AG04450 (cell line): Measurements from ENCODE around the gene CEBPB. TPM values are rescaled to one million over a fixed set of nuclear protein-coding genes. Genes with fewer than 3 reads are reported as not detected.

Source experiments
- CTCF ChIA-PET: fragments of 300-600, 350-600 bp; formaldehyde crosslinking; extraction: SDS; loops from one replicate; lab custom pipeline; 2022; ENCODE audit warnings: antibody characterized with exemption, inconsistent platforms; lab: Charles Lee
- POLR2A ChIA-PET: fragments of 350-600 bp; formaldehyde crosslinking; extraction: SDS; loops from one replicate; lab custom pipeline; 2021; ENCODE audit warnings: antibody characterized with exemption, inconsistent platforms; lab: Yijun Ruan, JAX
- DNase-seq: peaks from one replicate; pipeline ENCODE4 v3.0.0-alpha.2; 2011; ENCODE audit warnings: low read depth, low spot score
- H3K27ac ChIP-seq: one replicate; pipeline ENCODE4 v1.5.1; 2012; ENCODE audit warnings: low read depth, low read length, control low read depth
- H3K27me3 ChIP-seq: one replicate; pipeline ENCODE4 v1.6.0; 2012; ENCODE audit warnings: low read length; ENCODE audit not compliant: control insufficient read depth, insufficient read depth
- H3K4me3 ChIP-seq: 2 replicates; pipeline ENCODE4 v1.5.1; 2011; ENCODE audit warnings: mild to moderate bottlenecking, low read depth, low read length, control low read depth
- H3K9me3 ChIP-seq: 2 replicates; pipeline ENCODE4 v1.5.1; 2012; ENCODE audit warnings: low read length; ENCODE audit not compliant: control insufficient read depth, insufficient read depth
- polyA plus RNA-seq: library from polyadenylated mRNA; depleted of rRNA; stranded (reverse); fragments of >200 nt; gene quantifications from 2 replicates; pipeline ENCODE4 v1.2.3, GENCODE V29; 2011
- TF ChIP-seq, protein P1 (sequence below): IDR thresholded peaks from 2 replicates; pipeline ENCODE4 v1.5.1; 2011; ENCODE audit warnings: low read depth, low read length, control low read depth, inconsistent platforms

The CEBPB gene
- polyA plus RNA-seq, 1 experiment, result 19.1 TPM

DNA sequence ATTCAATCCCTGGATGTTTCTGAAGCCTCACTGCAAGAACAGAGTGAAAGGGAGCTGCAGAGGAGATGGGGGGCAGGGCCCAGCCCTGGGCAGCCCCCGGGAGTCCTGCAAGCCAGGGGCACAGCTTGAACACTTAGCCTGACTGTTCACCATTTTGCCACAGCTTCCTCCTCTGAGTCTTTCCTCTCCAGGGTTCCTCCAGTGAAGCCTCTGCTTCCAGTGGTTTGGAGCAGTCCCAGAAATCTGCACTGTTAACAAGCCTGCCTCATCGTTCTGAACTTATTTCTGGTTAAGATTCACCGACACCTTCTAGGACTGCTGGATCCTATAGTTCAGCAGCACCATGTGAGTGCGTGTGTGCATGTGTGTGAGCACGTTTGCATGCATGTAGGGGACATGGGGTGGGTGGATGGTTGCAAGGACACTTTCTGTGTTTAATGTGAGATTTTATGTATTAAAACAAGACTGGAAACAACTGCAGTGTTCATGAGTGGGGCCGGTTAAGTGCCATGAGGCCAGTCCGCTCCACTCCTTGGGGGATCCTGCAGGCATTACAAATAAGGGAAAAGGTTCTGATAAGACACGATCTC is 24.6 kb downstream of the CEBPB start:
- Histone ChIP-seq H3K27ac (peak overlapping the region; percentile 2), H3K9me3 (peaks cover 5% of the 10 kb centered on the region), H3K4me3 (no peak overlapping the region), H3K27me3 (no peaks in the 10 kb centered on the region)
- DNase-seq, result no peak
- ChIA-PET POLR2A (interaction anchor here (0.8 kb wide), 1 partner anchor 9 kb away, joined by 5 read pairs; no protein-coding TSS in a partner anchor), CTCF (no interaction called here)
- TF ChIP-seq, protein P1, sequence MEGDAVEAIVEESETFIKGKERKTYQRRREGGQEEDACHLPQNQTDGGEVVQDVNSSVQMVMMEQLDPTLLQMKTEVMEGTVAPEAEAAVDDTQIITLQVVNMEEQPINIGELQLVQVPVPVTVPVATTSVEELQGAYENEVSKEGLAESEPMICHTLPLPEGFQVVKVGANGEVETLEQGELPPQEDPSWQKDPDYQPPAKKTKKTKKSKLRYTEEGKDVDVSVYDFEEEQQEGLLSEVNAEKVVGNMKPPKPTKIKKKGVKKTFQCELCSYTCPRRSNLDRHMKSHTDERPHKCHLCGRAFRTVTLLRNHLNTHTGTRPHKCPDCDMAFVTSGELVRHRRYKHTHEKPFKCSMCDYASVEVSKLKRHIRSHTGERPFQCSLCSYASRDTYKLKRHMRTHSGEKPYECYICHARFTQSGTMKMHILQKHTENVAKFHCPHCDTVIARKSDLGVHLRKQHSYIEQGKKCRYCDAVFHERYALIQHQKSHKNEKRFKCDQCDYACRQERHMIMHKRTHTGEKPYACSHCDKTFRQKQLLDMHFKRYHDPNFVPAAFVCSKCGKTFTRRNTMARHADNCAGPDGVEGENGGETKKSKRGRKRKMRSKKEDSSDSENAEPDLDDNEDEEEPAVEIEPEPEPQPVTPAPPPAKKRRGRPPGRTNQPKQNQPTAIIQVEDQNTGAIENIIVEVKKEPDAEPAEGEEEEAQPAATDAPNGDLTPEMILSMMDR, result no peak

GRCh38 chr20:50215926-50216325 is 25.3 kb downstream of the CEBPB start:
- CTCF ChIA-PET, result interaction anchor here (1.2 kb wide), 1 partner anchor 360 kb away, joined by 4 read pairs; no protein-coding TSS in a partner anchor
- Histone ChIP-seq H3K27ac (no peak overlapping the region), H3K27me3 (no peaks in the 10 kb centered on the region), H3K4me3 (no peak overlapping the region), H3K9me3 (peaks cover 5% of the 10 kb centered on the region)
- DNase-seq, result no peak
- POLR2A ChIA-PET, result interaction anchor here (0.7 kb wide), 1 partner anchor 8 kb away, joined by 3 read pairs; no protein-coding TSS in a partner anchor
- TF ChIP-seq, protein P1, result no peak

DNA sequence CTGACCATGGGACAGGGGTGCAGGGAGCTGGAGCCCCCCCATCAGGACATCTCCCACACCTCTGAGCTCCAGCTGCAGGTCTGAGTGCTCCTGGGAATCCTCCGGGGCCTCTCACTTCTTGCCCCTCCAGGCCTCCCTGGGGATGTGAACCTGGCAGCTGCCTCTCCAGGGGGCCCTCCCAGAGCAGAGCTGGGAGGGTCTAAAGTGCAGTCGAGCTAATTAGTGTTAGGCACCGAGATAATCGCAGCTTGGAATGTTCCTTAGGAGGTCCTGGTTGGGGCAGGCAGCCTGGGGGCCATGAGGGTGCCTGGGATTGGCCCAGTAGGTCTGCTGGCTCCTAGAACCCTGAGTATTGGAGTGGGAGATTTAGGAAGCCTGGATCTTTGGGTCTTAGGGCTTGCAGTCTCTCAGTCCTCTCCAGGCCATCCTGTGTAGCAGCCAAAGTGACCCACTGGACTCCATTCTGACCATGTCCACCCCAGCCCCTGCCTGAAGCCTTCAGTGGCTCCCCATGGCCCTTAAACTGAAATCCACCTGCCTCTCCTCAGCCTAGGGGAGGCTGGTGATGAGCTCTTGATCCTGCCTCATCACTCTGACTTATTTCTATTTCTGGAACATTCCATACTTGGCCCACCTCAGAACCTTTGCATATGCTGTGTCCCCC is 26.0 kb downstream of the CEBPB start:
- peaks cover 5% of the 10 kb centered on the region for H3K9me3 ChIP-seq
- H3K27me3 ChIP-seq, result no peaks in the 10 kb centered on the region
- ChIA-PET CTCF (interaction anchor here (1.2 kb wide), 1 partner anchor 359 kb away, joined by 4 read pairs; no protein-coding TSS in a partner anchor), POLR2A (interaction anchor here (0.7 kb wide), 1 partner anchor 9 kb away, joined by 3 read pairs; no protein-coding TSS in a partner anchor)
- no peak for DNase-seq
- no peak overlapping the region for H3K27ac ChIP-seq
- H3K4me3 ChIP-seq, result no peak overlapping the region
- TF ChIP-seq, protein P1, result no peak

DNA sequence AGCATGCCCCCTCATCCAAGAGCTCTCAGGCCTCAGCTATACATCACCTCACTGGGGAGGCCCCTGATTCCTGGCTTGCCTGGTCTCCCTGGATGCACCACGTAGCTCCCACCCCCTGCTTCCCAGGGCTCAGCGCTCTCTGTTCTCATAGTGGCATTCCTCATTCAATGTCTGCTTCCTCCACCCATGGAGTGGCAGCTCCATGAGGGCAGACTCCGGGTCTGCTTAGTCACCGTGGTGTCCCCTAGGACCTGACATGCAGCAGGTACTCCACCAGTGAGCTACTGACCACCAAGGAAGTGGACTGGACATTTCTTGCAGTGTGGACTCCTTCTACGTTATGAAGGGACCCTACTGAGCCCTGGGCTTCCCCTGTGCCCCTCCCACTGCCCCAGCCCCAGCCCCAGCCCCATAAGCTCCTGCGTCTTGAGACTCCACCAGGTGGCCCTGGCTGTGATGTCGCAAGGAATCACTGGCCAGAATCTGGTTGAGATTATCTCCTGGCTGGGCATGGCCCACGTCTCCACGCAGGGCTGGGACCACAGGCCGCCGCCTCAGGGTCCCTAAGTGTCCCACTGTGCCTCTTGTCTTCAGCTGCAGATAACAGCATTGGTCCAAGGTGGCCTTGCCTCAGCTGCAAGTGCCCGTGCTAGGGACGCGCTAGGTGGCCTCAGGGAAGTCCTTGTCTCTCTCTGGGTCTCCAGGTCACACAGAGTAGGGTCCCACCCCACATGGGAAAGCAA is 26.7 kb downstream of the CEBPB start:
- Histone ChIP-seq H3K9me3 (peaks cover 5% of the 10 kb centered on the region), H3K4me3 (no peak overlapping the region), H3K27ac (no peak overlapping the region), H3K27me3 (no peaks in the 10 kb centered on the region)
- TF ChIP-seq, protein P1, result no peak
- DNase-seq, result no peak
- POLR2A ChIA-PET, result no interaction called here
- CTCF ChIA-PET, result interaction anchor here (1.2 kb wide), 1 partner anchor 359 kb away, joined by 4 read pairs; no protein-coding TSS in a partner anchor
